CD4-positive, alpha-beta memory T cell (primary cell): Measurements from ENCODE around the gene CADPS. TPM values are rescaled to one million over a fixed set of nuclear protein-coding genes. Genes with fewer than 3 reads are reported as not detected.

Experiments
- CTCF ChIA-PET: fragments of 350-600 bp; sonication (Branson Sonifier 250); formaldehyde crosslinking; loops from one replicate; lab custom pipeline; 2021; ENCODE audit warnings: inconsistent platforms; ENCODE audit not compliant: partially characterized antibody; lab: Charles Lee
- POLR2A ChIA-PET: fragments of 350-600 bp; sonication (Branson Sonifier 250); formaldehyde crosslinking; loops from one replicate; lab custom pipeline; 2021; ENCODE audit not compliant: partially characterized antibody; lab: Charles Lee
- DNase-seq, 5 donors: peaks; one replicate each; pipeline versions ENCODE4 v3.0.0 to v3.0.0-alpha.2; 2020 to 2022; ENCODE audit warnings: mixed read lengths in 1 of 5
- H3K27ac ChIP-seq: one replicate; pipeline ENCODE4 v1.7.0; 2013; ENCODE audit warnings: low read depth, low read length
- H3K27me3 ChIP-seq: 2 replicates; pipeline ENCODE4 v1.7.0; 2013; ENCODE audit warnings: mild to moderate bottlenecking, low read length, moderate library complexity; ENCODE audit not compliant: insufficient read depth
- H3K36me3 ChIP-seq: 2 replicates; pipeline ENCODE4 v1.7.0; 2013; ENCODE audit warnings: mild to moderate bottlenecking, low read length, moderate library complexity; ENCODE audit not compliant: insufficient read depth
- H3K4me1 ChIP-seq: 2 replicates; pipeline ENCODE4 v1.7.0; 2013; ENCODE audit warnings: mild to moderate bottlenecking, low read length, moderate library complexity; ENCODE audit not compliant: insufficient read depth
- H3K4me3 ChIP-seq, 2 donors: one replicate each; pipeline ENCODE4 v1.7.0; 2013; ENCODE audit warnings: low read length in 2 of 2, mild to moderate bottlenecking in 1 of 2
- H3K9me3 ChIP-seq, 2 donors: one replicate each; pipeline ENCODE4 v1.7.0; 2013; ENCODE audit warnings: low read length in 2 of 2, control low read depth in 1 of 2; ENCODE audit not compliant: control insufficient read depth in 1 of 2
- H3K27ac Mint-ChIP-seq, 7 donors: one replicate each; pipeline ENCODE4 v1.8.0; 2020 to 2021; ENCODE audit warnings: mixed read lengths in 7 of 7, mild to moderate bottlenecking in 6 of 7, inconsistent platforms in 3 of 7, moderate library complexity in 3 of 7
- H3K27me3 Mint-ChIP-seq, 2 donors: one replicate each; pipeline ENCODE4 v1.8.0; 2020 to 2021; ENCODE audit warnings: mixed read lengths in 2 of 2
- H3K36me3 Mint-ChIP-seq, 2 donors: one replicate each; pipeline ENCODE4 v1.8.0; 2020 to 2021; ENCODE audit warnings: mixed read lengths in 2 of 2, inconsistent platforms in 1 of 2, mild to moderate bottlenecking in 1 of 2
- H3K4me1 Mint-ChIP-seq, 4 donors: one replicate each; pipeline ENCODE4 v1.8.0; 2020 to 2021; ENCODE audit warnings: mixed read lengths in 4 of 4, mild to moderate bottlenecking in 1 of 4
- H3K4me3 Mint-ChIP-seq, 8 donors: one replicate each; pipeline ENCODE4 v1.8.0; 2020 to 2021; ENCODE audit warnings: mixed read lengths in 8 of 8, mild to moderate bottlenecking in 7 of 8, moderate library complexity in 6 of 8, inconsistent platforms in 3 of 8
- H3K9me3 Mint-ChIP-seq, 8 donors: one replicate each; pipeline ENCODE4 v1.8.0; 2020 to 2021; ENCODE audit warnings: mixed read lengths in 8 of 8, mild to moderate bottlenecking in 5 of 8, inconsistent platforms in 3 of 8, moderate library complexity in 1 of 8
- intact Hi-C: fragments of 100-400 bp; cut with micrococcal nuclease; formaldehyde crosslinking; loops from one replicate; pipeline ENCODE4 v1.15.1; 2023
- polyA plus RNA-seq, 2 donors: library from polyadenylated mRNA; unstranded; fragments of 300-500 nt; fragmentation: Illumina TruSeq; gene quantifications; one replicate each; pipeline ENCODE4 v1.2.3, GENCODE V29; 2021
- total RNA-seq, 2 experiments: library from RNA; stranded (reverse); gene quantifications; one replicate each; pipeline ENCODE4 v1.2.3, GENCODE V29; 2021

The CADPS gene
- total and polyA plus RNA-seq, 4 experiments from 2014 or later = not detected

DNA sequence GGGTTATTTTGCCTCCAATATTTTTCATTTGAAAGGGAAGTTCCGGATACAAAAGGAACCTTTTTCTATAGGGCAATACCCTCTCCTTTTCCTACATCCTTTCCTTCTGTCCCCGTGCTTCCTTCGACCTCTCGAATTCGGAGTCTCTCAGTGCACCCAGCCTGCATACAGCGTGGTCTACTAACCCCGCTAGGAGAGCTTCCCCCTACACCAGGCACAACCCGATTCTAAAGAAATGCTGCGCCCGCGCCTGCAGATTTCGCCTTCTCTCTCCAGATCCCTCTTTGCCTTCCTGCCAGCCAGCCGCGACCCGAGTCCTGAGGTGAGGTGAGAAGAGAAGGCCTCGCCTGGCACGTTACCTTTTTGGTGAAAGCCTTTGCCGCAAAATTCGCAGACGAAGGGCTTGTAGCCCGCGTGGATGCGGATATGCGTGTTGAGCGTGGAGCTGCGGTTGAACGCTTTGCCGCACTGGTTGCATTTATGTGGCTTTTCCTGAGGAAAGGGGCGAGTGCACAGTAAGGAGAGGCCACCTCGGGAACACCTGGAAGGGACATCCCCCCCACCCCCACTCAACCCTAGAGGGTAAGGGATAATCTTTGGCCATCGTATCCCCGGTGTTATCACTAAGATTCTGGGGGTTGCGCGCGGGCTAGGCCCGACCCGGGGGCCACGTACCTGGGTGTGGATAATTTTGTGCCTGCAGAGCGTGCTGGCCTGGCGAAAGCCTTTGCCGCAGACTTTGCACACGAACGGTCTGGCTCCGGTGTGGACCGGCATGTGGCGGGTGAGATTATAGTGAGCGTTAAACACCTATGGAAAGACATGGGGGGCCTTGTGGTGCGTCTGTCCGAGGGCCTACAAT lies 504.1 kb downstream of the CADPS start:
- Mint-ChIP-seq H3K4me3 (peak overlapping the region in 1 of 8 donors; percentile 2), H3K9me3 (peaks cover 0 to 11% (median 2%) of the 10 kb centered on the region in 8 donors), H3K4me1 (peaks cover 0 to 16% (median 3%) of the 10 kb centered on the region in 4 donors), H3K27ac (no peak overlapping the region), H3K36me3 (no peaks in the 10 kb centered on the region), H3K27me3 (peaks cover 49 to 69% of the 10 kb centered on the region in 2 donors)
- Histone ChIP-seq H3K4me3 (no peak overlapping the region), H3K27me3 (peaks cover 12% of the 10 kb centered on the region), H3K27ac (no peak overlapping the region), H3K9me3 (no peaks in the 10 kb centered on the region), H3K36me3 (no peaks in the 10 kb centered on the region), H3K4me1 (no peaks in the 10 kb centered on the region)
- no peak for DNase-seq
- POLR2A ChIA-PET = no interaction called here
- CTCF ChIA-PET = no interaction called here
- intact Hi-C loops = no loop called here

DNA sequence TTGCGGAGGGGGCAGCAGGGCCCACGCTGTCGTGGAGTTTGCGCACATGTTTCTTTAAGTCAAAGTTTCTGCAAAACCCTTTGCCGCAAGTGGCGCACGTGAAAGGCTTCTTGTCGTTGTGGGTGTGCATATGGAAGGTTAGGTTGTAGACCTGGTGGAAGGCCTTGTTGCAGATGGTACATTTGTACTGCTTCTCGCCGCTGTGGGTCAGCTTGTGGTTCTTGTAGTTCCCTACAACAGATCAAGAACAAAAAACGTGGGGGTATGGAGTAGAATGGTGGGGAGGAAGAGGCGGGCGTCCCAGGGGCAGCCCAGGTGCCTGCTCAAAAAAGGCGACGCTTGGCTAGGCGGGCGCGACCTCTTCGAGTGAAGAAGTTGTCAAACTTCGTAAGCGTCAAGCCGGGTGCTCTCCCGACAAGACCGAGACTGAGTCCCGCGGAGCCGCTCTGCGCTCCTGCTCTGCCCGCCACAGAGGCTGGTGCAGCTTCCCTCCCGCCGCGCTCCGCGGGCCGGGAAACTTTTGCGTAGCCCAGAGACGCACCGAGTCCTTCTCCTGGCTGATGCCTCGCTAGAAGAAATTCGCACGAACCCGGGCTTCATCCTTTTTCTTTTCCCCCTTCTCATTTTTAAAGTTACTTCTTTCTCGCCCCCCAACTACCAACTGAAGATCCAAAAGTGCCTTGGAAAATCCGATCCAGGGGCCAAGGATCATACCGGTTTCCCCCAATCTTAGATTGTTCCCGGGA lies 504.9 kb downstream of the CADPS start:
- intact Hi-C loops = no loop called here
- Mint-ChIP-seq H3K36me3 (no peaks in the 10 kb centered on the region), H3K27ac (no peak overlapping the region), H3K4me3 (peak overlapping the region in 1 of 8 donors; percentile 2), H3K4me1 (peaks cover 0 to 16% (median 3%) of the 10 kb centered on the region in 4 donors), H3K9me3 (peaks cover 0 to 9% (median 2%) of the 10 kb centered on the region in 8 donors), H3K27me3 (peaks cover 51 to 66% of the 10 kb centered on the region in 2 donors)
- H3K4me1 ChIP-seq = no peaks in the 10 kb centered on the region
- H3K4me3 ChIP-seq = no peak overlapping the region
- no peaks in the 10 kb centered on the region for H3K36me3 ChIP-seq
- POLR2A ChIA-PET = no interaction called here
- CTCF ChIA-PET = no interaction called here
- H3K9me3 ChIP-seq = no peaks in the 10 kb centered on the region
- no peak overlapping the region for H3K27ac ChIP-seq
- DNase-seq = no peak
- H3K27me3 ChIP-seq = peaks cover 11% of the 10 kb centered on the region

DNA sequence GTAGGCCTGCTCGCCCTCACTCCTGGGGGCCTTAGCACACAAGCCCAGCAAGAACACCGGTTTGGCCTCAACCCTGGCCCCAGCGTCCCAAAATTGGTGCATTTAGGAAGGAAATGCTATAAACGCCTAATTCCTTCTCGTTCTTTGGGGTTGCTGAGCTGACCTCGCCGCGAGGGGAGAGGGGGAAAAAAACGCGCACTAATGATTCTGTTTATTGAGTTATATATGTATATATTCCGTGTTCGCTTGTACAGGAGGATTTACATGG lies 505.8 kb downstream of the CADPS start:
- POLR2A ChIA-PET = no interaction called here
- Mint-ChIP-seq H3K9me3 (peaks cover 0 to 8% (median 0%) of the 10 kb centered on the region in 8 donors), H3K36me3 (no peaks in the 10 kb centered on the region), H3K4me1 (peaks cover 0 to 12% (median 3%) of the 10 kb centered on the region in 4 donors), H3K4me3 (no peak overlapping the region), H3K27ac (no peak overlapping the region), H3K27me3 (peaks cover 46 to 60% of the 10 kb centered on the region in 2 donors)
- H3K4me3 ChIP-seq = no peak overlapping the region
- intact Hi-C loops = no loop called here
- H3K36me3 ChIP-seq = no peaks in the 10 kb centered on the region
- H3K27me3 ChIP-seq = peaks cover 12% of the 10 kb centered on the region
- H3K27ac ChIP-seq = no peak overlapping the region
- no peaks in the 10 kb centered on the region for H3K9me3 ChIP-seq
- DNase-seq = no peak
- H3K4me1 ChIP-seq = no peaks in the 10 kb centered on the region
- CTCF ChIA-PET = no interaction called here

DNA sequence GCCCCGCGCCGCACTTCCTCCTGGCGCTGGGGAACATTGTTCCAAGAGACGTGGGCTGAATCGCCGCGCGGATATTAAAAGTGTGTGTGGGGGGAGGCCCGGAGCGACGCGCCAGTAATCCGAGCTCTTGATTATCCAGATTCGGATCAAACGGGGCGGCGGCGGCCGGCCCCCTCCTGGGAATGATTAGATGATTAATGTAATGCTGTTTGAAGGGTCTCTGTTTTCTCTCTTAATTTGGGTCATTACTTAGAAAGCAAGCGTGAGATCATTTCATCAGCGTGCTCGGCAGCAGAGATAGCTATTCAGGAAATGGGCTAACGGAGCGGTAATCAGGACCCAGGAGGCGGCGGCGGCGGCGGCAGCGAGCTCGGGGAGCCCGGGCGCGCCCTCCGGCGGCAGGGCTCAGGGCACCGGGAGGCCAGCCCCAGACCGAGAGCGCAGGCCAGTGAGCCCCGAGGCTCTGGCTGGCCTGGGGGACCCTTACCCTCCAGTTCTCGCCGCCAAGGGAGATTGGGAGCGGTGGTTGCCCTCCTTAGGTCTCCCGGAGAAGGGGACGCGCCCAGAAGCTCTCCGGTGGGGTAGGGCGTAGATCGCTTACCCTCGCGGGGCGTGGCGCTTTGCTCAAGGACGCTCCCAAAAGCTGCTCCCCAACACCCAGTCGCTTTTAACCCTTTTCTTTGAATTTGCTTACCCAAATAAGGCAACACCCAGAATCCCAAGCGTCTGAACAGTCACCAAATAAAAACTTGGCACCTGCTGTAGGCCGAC lies 506.3 kb downstream of the CADPS start:
- Histone ChIP-seq H3K4me1 (no peaks in the 10 kb centered on the region), H3K9me3 (no peaks in the 10 kb centered on the region), H3K27ac (no peak overlapping the region), H3K4me3 (no peak overlapping the region), H3K36me3 (no peaks in the 10 kb centered on the region), H3K27me3 (peaks cover 12% of the 10 kb centered on the region)
- Mint-ChIP-seq H3K27ac (no peak overlapping the region), H3K4me3 (no peak overlapping the region), H3K27me3 (peaks cover 42 to 55% of the 10 kb centered on the region in 2 donors), H3K36me3 (no peaks in the 10 kb centered on the region), H3K4me1 (peaks cover 0 to 6% (median under 1%) of the 10 kb centered on the region in 4 donors), H3K9me3 (peaks cover 0 to 8% (median 0%) of the 10 kb centered on the region in 8 donors)
- intact Hi-C loops = no loop called here
- DNase-seq = no peak
- ChIA-PET POLR2A (no interaction called here), CTCF (no interaction called here)

DNA sequence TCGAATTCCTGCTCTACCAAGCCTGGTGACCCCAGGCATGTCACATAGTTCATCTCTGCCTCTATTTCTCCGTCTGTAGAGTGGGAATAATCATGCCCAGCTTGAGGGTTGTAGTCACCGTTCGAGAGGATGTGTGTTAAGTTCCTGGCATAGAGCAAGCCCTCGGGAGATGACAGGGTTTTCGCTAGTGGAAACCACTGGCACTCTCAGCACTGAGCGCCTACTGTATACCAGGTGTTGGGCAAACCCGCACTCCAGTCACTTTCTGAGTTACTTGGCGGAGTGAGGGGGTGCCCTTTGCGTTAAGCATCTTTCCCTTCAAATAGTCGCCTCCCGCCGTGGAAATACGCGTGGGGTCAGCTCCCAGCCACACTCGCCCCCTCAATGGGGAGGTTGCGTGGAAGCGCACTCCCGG lies 506.9 kb downstream of the CADPS start:
- Mint-ChIP-seq H3K27me3 (peaks cover 42 to 53% of the 10 kb centered on the region in 2 donors), H3K9me3 (peaks cover 0 to 8% (median 0%) of the 10 kb centered on the region in 8 donors), H3K36me3 (no peaks in the 10 kb centered on the region), H3K27ac (no peak overlapping the region), H3K4me1 (peaks cover 0 to 5% (median under 1%) of the 10 kb centered on the region in 4 donors), H3K4me3 (no peak overlapping the region)
- H3K4me3 ChIP-seq = no peak overlapping the region
- no peak overlapping the region for H3K27ac ChIP-seq
- DNase-seq = no peak
- intact Hi-C loops = no loop called here
- H3K27me3 ChIP-seq = peaks cover 12% of the 10 kb centered on the region
- H3K36me3 ChIP-seq = no peaks in the 10 kb centered on the region
- ChIA-PET CTCF (no interaction called here), POLR2A (no interaction called here)
- H3K9me3 ChIP-seq = no peaks in the 10 kb centered on the region
- no peaks in the 10 kb centered on the region for H3K4me1 ChIP-seq

DNA sequence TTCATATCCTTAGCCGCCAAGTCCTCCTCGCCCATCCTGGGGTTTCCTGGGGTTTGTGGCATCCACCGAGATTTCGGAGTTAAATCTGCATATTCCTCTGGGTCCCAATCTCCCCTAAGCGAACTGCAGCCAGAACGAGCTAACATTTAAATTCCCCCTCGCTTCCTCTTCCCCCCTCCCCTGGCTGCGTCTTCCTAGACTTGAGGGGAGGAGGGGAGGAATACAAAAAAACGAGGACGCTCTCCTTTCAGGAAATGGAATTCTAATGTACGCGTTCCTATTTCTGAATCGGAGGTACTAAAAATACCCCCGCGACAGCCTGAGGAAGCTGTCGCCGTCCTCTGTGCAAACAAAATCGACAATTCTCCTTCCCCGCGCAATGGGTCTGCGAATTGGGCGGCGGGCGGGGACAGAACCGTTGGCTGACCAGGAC lies 507.4 kb downstream of the CADPS start:
- POLR2A ChIA-PET = no interaction called here
- peaks cover 12% of the 10 kb centered on the region for H3K27me3 ChIP-seq
- H3K9me3 ChIP-seq = no peaks in the 10 kb centered on the region
- no peak overlapping the region for H3K27ac ChIP-seq
- Mint-ChIP-seq H3K4me3 (peak overlapping the region in 1 of 8 donors; percentile 20), H3K9me3 (peaks cover 0 to 8% (median 0%) of the 10 kb centered on the region in 8 donors), H3K4me1 (peaks cover 0 to 5% (median under 1%) of the 10 kb centered on the region in 4 donors), H3K27me3 (peaks cover 40 to 50% of the 10 kb centered on the region in 2 donors), H3K36me3 (no peaks in the 10 kb centered on the region), H3K27ac (no peak overlapping the region)
- no peaks in the 10 kb centered on the region for H3K4me1 ChIP-seq
- DNase-seq = no peak
- CTCF ChIA-PET = no interaction called here
- intact Hi-C loops = no loop called here
- H3K4me3 ChIP-seq = no peak overlapping the region
- H3K36me3 ChIP-seq = no peaks in the 10 kb centered on the region

DNA sequence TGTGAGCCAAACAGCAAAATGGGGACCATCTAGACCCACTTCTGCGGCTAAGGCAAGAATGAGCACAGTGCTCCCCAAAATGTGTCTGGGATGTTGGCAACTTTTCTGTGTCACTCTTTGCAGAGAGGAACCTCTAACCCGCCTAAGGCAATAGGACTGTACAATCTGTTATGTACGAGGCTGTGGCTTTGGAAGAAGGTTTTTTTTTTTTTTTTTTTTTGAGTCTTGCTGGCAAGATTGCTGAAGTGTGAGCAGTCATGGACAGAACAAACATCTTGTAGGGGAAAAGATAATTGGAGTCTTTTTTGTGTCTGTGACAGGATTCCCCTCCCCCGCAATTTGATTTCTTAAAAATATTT lies 509.1 kb downstream of the CADPS start:
- POLR2A ChIA-PET = no interaction called here

More for the DNA sequence above, 509.1 kb downstream of the CADPS start:
- Histone ChIP-seq H3K9me3 (peaks cover 0 to 3% of the 10 kb centered on the region in 2 donors), H3K4me1 (no peaks in the 10 kb centered on the region), H3K27me3 (peaks cover 12% of the 10 kb centered on the region), H3K36me3 (no peaks in the 10 kb centered on the region), H3K4me3 (no peak overlapping the region), H3K27ac (no peak overlapping the region)
- Mint-ChIP-seq H3K4me3 (no peak overlapping the region), H3K27me3 (peaks cover 37 to 41% of the 10 kb centered on the region in 2 donors), H3K36me3 (no peaks in the 10 kb centered on the region), H3K9me3 (peaks cover 0 to 8% (median 3%) of the 10 kb centered on the region in 8 donors), H3K27ac (no peak overlapping the region), H3K4me1 (peaks cover 0 to 5% (median under 1%) of the 10 kb centered on the region in 4 donors)
- intact Hi-C loops = no loop called here
- no peak for DNase-seq
- CTCF ChIA-PET = no interaction called here
